ENCODE data around the gene PLAC8. TPM values are rescaled to one million over a fixed set of nuclear protein-coding genes. Genes with fewer than 3 reads are reported as not detected.
A peak's percentile ranks its signal among the peaks of the same experiment; 100 is the strongest.
"Not testable (repeated sequence)": the region's sequence is repeated elsewhere in the genome, so short reads cannot be mapped to it uniquely, and the experiment has no call there.

The PLAC8 gene
- total RNA-seq, 1 donor, result 0.72 TPM

- H2AFZ ChIP-seq (ENCODE audit: low read length), result no peak overlapping the region
- no peaks in the 10 kb centered on the region for H3K27me3 ChIP-seq (ENCODE audit: insufficient read depth, low read length)
- no peak for TF ChIP-seq CTCF (IDR thresholded peaks at IDR 0.05; ENCODE audit: extremely low read depth, low read depth, low read length)
- no peaks in the 10 kb centered on the region for H3K79me2 ChIP-seq (ENCODE audit: insufficient read depth, low read length)
- no peaks in the 10 kb centered on the region for H3K9me3 ChIP-seq (ENCODE audit: low read depth, low read length)
- no peak overlapping the region for H3K27ac ChIP-seq (ENCODE audit: low read depth, low read length)
- no peak for DNase-seq (ENCODE audit: insufficient read length, low spot score, missing footprints)
- H3K4me2 ChIP-seq (ENCODE audit: insufficient read depth, low read length), result no peak overlapping the region
- no peak overlapping the region for H3K4me3 ChIP-seq (ENCODE audit: insufficient read depth, low read length)
- no peaks in the 10 kb centered on the region for H4K20me1 ChIP-seq (ENCODE audit: insufficient read depth, low read length)
- H3K36me3 ChIP-seq (ENCODE audit: insufficient read depth, low read length), result no peaks in the 10 kb centered on the region
- H3K4me1 ChIP-seq (ENCODE audit: insufficient read depth, low read length), result peaks cover 5% of the 10 kb centered on the region
Observed at GRCh38 chr4:83080561-83080960, 34.0 kb downstream of the PLAC8 start.

DNA sequence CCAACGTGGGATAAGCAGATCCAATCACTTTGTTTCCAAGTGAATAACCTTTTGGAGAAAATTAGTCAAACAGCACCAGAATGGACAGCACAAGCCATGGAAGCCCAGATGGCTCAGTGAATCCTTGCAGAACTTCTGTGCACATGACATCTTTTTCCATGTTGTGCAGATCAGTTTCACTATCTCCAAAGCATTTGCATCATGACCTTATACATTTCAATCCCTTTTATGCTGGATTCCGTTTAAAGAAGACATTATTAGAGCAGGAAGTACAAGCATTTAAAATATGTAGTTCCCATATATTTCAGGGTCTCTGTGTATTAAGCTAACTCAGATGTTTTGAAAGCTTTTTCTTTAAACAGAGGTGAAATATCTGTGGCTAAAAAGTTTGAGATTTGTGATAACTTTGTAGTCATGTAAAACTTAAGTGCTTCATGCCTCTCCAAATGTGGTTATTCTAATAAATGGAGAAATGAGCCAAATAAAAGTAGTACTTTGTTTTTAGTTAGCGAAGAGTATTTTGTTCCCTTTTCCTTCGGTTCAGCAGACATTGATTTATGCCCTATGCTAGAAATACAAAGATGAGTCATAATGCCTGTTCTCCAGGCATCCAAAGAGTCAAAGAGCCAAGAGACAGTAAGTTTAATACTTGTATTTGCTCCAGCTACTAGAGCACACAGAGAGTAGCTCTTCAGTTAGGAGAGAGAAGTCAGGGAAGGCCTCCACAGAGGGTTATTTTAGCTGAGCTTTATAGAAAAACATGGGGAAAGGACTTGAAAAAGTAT is 39.0 kb downstream of the PLAC8 start:
- Histone ChIP-seq H3K4me1 (ENCODE audit: insufficient read depth, low read length) (peaks cover 13% of the 10 kb centered on the region), H3K79me2 (ENCODE audit: insufficient read depth, low read length) (no peaks in the 10 kb centered on the region), H2AFZ (ENCODE audit: low read length) (no peak overlapping the region), H3K9me3 (ENCODE audit: low read depth, low read length) (no peaks in the 10 kb centered on the region), H3K4me3 (ENCODE audit: insufficient read depth, low read length) (no peak overlapping the region), H3K4me2 (ENCODE audit: insufficient read depth, low read length) (no peak overlapping the region), H3K27ac (ENCODE audit: low read depth, low read length) (no peak overlapping the region), H3K27me3 (ENCODE audit: insufficient read depth, low read length) (no peaks in the 10 kb centered on the region), H4K20me1 (ENCODE audit: insufficient read depth, low read length) (no peaks in the 10 kb centered on the region), H3K36me3 (ENCODE audit: insufficient read depth, low read length) (no peaks in the 10 kb centered on the region)
- TF ChIP-seq CTCF (IDR thresholded peaks at IDR 0.05; ENCODE audit: extremely low read depth, low read depth, low read length), result no peak
- DNase-seq (ENCODE audit: insufficient read length, low spot score, missing footprints), result peak; percentile 36

GRCh38 chr4:83074783-83075182 is 39.7 kb downstream of the PLAC8 start:
- H3K4me3 ChIP-seq (ENCODE audit: insufficient read depth, low read length); DNase-seq (ENCODE audit: insufficient read length, low spot score, missing footprints); H3K4me2 ChIP-seq (ENCODE audit: insufficient read depth, low read length); H3K9me3 ChIP-seq (ENCODE audit: low read depth, low read length); H2AFZ ChIP-seq (ENCODE audit: low read length); H3K36me3 ChIP-seq (ENCODE audit: insufficient read depth, low read length); H3K79me2 ChIP-seq (ENCODE audit: insufficient read depth, low read length); H4K20me1 ChIP-seq (ENCODE audit: insufficient read depth, low read length); H3K27ac ChIP-seq (ENCODE audit: low read depth, low read length); H3K27me3 ChIP-seq (ENCODE audit: insufficient read depth, low read length): not testable (repeated sequence)
- H3K4me1 ChIP-seq (ENCODE audit: insufficient read depth, low read length), result peaks cover 13% of the 10 kb centered on the region

- peak; percentile 73 for DNase-seq (ENCODE audit: insufficient read length, low spot score, missing footprints)
- Histone ChIP-seq H3K27me3 (ENCODE audit: insufficient read depth, low read length) (no peaks in the 10 kb centered on the region), H3K4me3 (ENCODE audit: insufficient read depth, low read length) (no peak overlapping the region), H3K79me2 (ENCODE audit: insufficient read depth, low read length) (no peaks in the 10 kb centered on the region), H3K4me2 (ENCODE audit: insufficient read depth, low read length) (peak overlapping the region; percentile 31), H2AFZ (ENCODE audit: low read length) (no peak overlapping the region), H3K4me1 (ENCODE audit: insufficient read depth, low read length) (peaks cover 13% of the 10 kb centered on the region), H3K36me3 (ENCODE audit: insufficient read depth, low read length) (peaks cover 2% of the 10 kb centered on the region), H3K27ac (ENCODE audit: low read depth, low read length) (no peak overlapping the region), H4K20me1 (ENCODE audit: insufficient read depth, low read length) (no peaks in the 10 kb centered on the region), H3K9me3 (ENCODE audit: low read depth, low read length) (no peaks in the 10 kb centered on the region)
- TF ChIP-seq CTCF (IDR thresholded peaks at IDR 0.05; ENCODE audit: extremely low read depth, low read depth, low read length), result peak; percentile 82
Observed at GRCh38 chr4:83074086-83074704, 40.3 kb downstream of the PLAC8 start.

All from osteoblast (primary cell).